ENCODE measurements around the gene TBC1D22A.

The TBC1D22A gene

GRCh38 chr22:47215851-47216250 is 453.4 kb downstream of the TBC1D22A start:
- H3K4me1 ChIP-seq (ENCODE audit: low read length), result no peaks in the 10 kb centered on the region
- no peak for DNase-seq
- H3K4me2 ChIP-seq (ENCODE audit: low read depth, low read length), result no peak overlapping the region
- no peaks in the 10 kb centered on the region for H3K9me3 ChIP-seq (replicated peaks; ENCODE audit: insufficient read depth, low read length)
- no peaks in the 10 kb centered on the region for H3F3A ChIP-seq (ENCODE audit: insufficient read depth, low read length)
- H3K36me3 ChIP-seq (replicated peaks; ENCODE audit: insufficient read depth, low read length), result no peaks in the 10 kb centered on the region
- no peak overlapping the region for H3K9ac ChIP-seq (ENCODE audit: low read length)
- H3K9me2 ChIP-seq (replicated peaks; ENCODE audit: insufficient read depth, low read length), result no peaks in the 10 kb centered on the region
- H3K27me3 ChIP-seq (replicated peaks; ENCODE audit: insufficient read depth, low read length), result no peaks in the 10 kb centered on the region
- no peaks in the 10 kb centered on the region for H3K79me2 ChIP-seq (ENCODE audit: low read length)
- H3K27ac ChIP-seq (ENCODE audit: low read length), result no peak overlapping the region
- H3K4me3 ChIP-seq (ENCODE audit: low read length), result no peak overlapping the region
- H4K20me1 ChIP-seq (ENCODE audit: insufficient read depth, low read length), result no peaks in the 10 kb centered on the region
- no peak for TF ChIP-seq EZH2 (optimal IDR thresholded peaks at IDR 0.05; ENCODE audit: low read depth, low read length)
- TF ChIP-seq EZH2phosphoT487 (IDR thresholded peaks at IDR 0.05; ENCODE audit: low read length), result no peak
- no peak for TF ChIP-seq CTCF (IDR thresholded peaks at IDR 0.05; ENCODE audit: low read length)
- H2AFZ ChIP-seq (ENCODE audit: low read length), result no peak overlapping the region

- TF ChIP-seq CTCF (IDR thresholded peaks at IDR 0.05; ENCODE audit: low read length), result no peak
- Histone ChIP-seq H3K4me3 (ENCODE audit: low read length) (no peak overlapping the region), H2AFZ (ENCODE audit: low read length) (no peak overlapping the region), H3K27ac (ENCODE audit: low read length) (no peak overlapping the region), H3K9me2 (replicated peaks; ENCODE audit: insufficient read depth, low read length) (no peaks in the 10 kb centered on the region), H3K9me3 (replicated peaks; ENCODE audit: insufficient read depth, low read length) (no peaks in the 10 kb centered on the region), H3K4me1 (ENCODE audit: low read length) (no peaks in the 10 kb centered on the region), H3F3A (ENCODE audit: insufficient read depth, low read length) (no peaks in the 10 kb centered on the region), H3K4me2 (ENCODE audit: low read depth, low read length) (no peak overlapping the region), H3K79me2 (ENCODE audit: low read length) (no peaks in the 10 kb centered on the region), H3K36me3 (replicated peaks; ENCODE audit: insufficient read depth, low read length) (no peaks in the 10 kb centered on the region), H4K20me1 (ENCODE audit: insufficient read depth, low read length) (no peaks in the 10 kb centered on the region), H3K27me3 (replicated peaks; ENCODE audit: insufficient read depth, low read length) (no peaks in the 10 kb centered on the region), H3K9ac (ENCODE audit: low read length) (no peak overlapping the region)
- no peak for DNase-seq
These were observed 456.2 kb downstream of the TBC1D22A start for GRCh38 chr22:47218671-47219070.

GRCh38 chr22:47219789-47220188 is 457.3 kb downstream of the TBC1D22A start:
- H3K36me3 ChIP-seq (replicated peaks; ENCODE audit: insufficient read depth, low read length), result no peaks in the 10 kb centered on the region
- no peak overlapping the region for H2AFZ ChIP-seq (ENCODE audit: low read length)
- no peak for DNase-seq
- no peaks in the 10 kb centered on the region for H4K20me1 ChIP-seq (ENCODE audit: insufficient read depth, low read length)
- H3K9me2 ChIP-seq (replicated peaks; ENCODE audit: insufficient read depth, low read length), result no peaks in the 10 kb centered on the region
- no peak overlapping the region for H3K4me3 ChIP-seq (ENCODE audit: low read length)
- H3K9ac ChIP-seq (ENCODE audit: low read length), result no peak overlapping the region
- no peaks in the 10 kb centered on the region for H3K4me1 ChIP-seq (ENCODE audit: low read length)
- H3K27me3 ChIP-seq (replicated peaks; ENCODE audit: insufficient read depth, low read length), result no peaks in the 10 kb centered on the region
- H3K9me3 ChIP-seq (replicated peaks; ENCODE audit: insufficient read depth, low read length), result no peaks in the 10 kb centered on the region
- no peaks in the 10 kb centered on the region for H3F3A ChIP-seq (ENCODE audit: insufficient read depth, low read length)
- TF ChIP-seq EZH2phosphoT487 (IDR thresholded peaks at IDR 0.05; ENCODE audit: low read length) (no peak), EZH2 (optimal IDR thresholded peaks at IDR 0.05; ENCODE audit: low read depth, low read length) (no peak), CTCF (IDR thresholded peaks at IDR 0.05; ENCODE audit: low read length) (no peak)
- H3K4me2 ChIP-seq (ENCODE audit: low read depth, low read length), result no peak overlapping the region
- no peak overlapping the region for H3K27ac ChIP-seq (ENCODE audit: low read length)
- no peaks in the 10 kb centered on the region for H3K79me2 ChIP-seq (ENCODE audit: low read length)
